OCI-LY1 (cell line): ENCODE results near the gene PLXNB3.
"Not testable (repeated sequence)": the region's sequence is repeated elsewhere in the genome, so short reads cannot be mapped to it uniquely, and the experiment has no call there.

Experiments
- CTCF ChIP-seq: fragments of 200-600 bp; sonication (generic), shearing (Covaris generic); IDR thresholded peaks from 2 replicates; pipeline ENCODE4 v1.5.1; 2017; ENCODE audit warnings: mild to moderate bottlenecking, antibody characterized with exemption, low read length, moderate library complexity, mixed read lengths
- EZH2 ChIP-seq: fragments of 200-600 bp; sonication (generic), shearing (Covaris generic); IDR thresholded peaks from 2 replicates; pipeline ENCODE4 v1.8.0; 2017; ENCODE audit warnings: borderline replicate concordance, mixed run types, mild to moderate bottlenecking, antibody characterized with exemption, low read length, moderate library complexity, mixed read lengths

- TF ChIP-seq EZH2, CTCF: not testable (repeated sequence)
Observed at GRCh38 chrX:153742796-153743467, 21.1 kb upstream of the PLXNB3 start.
